K562 (cell line): ENCODE measurements around the gene PLP2. TPM values are rescaled to one million over a fixed set of nuclear protein-coding genes. Genes with fewer than 3 reads are reported as not detected.

Source experiments
- ARID4B ChIP-seq: sonication (generic); formaldehyde crosslinking; IDR thresholded peaks from 2 replicates; pipeline ENCODE4 v1.8.0; 2022; ENCODE audit warnings: mild to moderate bottlenecking, missing genetic modification reagents
- BACH1 ChIP-seq: fragments of 200-800 bp; sonication (Bioruptor generic); IDR thresholded peaks from 2 replicates; pipeline ENCODE4 v1.6.1; 2016; ENCODE audit warnings: missing genetic modification characterization, missing compliant biosample characterization
- CBFB ChIP-seq: sonication (generic); formaldehyde crosslinking; IDR thresholded peaks from 2 replicates; pipeline ENCODE4 v1.4.0; 2020; ENCODE audit warnings: mild to moderate bottlenecking, missing genetic modification reagents
- CBX1 ChIP-seq: sonication (generic); IDR thresholded peaks from 2 replicates; pipeline ENCODE4 v1.6.1; 2016; ENCODE audit warnings: antibody characterized with exemption, low read depth, mild to moderate bottlenecking
- CEBPG ChIP-seq, 3 experiments: fragments of 200-800 bp in 1 of 3; sonication (Bioruptor generic) in 1 of 3; sonication (generic) in 1 of 3; formaldehyde crosslinking in 1 of 3; IDR thresholded peaks in 2 of 3; conservative IDR thresholded peaks in 1 of 3; 2 replicates each; pipeline versions ENCODE4 v1.6.1 to v1.8.0; 2016 to 2022; ENCODE audit warnings: missing compliant biosample characterization in 2 of 3, missing genetic modification characterization in 2 of 3, mild to moderate bottlenecking in 1 of 3, missing genetic modification reagents in 1 of 3
- CHD2 ChIP-seq: IDR thresholded peaks from 2 replicates; pipeline ENCODE4 v1.6.1; 2011; ENCODE audit warnings: low read depth, low read length
- CTBP1 ChIP-seq: fragments of 450-650 bp; IDR thresholded peaks from 2 replicates; pipeline ENCODE4 v1.6.1; 2016; ENCODE audit warnings: borderline replicate concordance
- DPF2 ChIP-seq: fragments of 450-650 bp; IDR thresholded peaks from 2 replicates; pipeline ENCODE4 v1.6.1; 2016
- EP400 ChIP-seq: fragments of 450-650 bp; IDR thresholded peaks from 2 replicates; pipeline ENCODE4 v1.6.1; 2017; ENCODE audit warnings: antibody characterized with exemption, mild to moderate bottlenecking, moderate library complexity
- HDAC6 ChIP-seq: IDR thresholded peaks from 2 replicates; pipeline ENCODE4 v1.6.1; 2012; ENCODE audit warnings: low read depth, mild to moderate bottlenecking, control low read depth, inconsistent platforms, low read length, moderate library complexity
- HNRNPH1 ChIP-seq: fragments of 200-400 bp; formaldehyde crosslinking; optimal IDR thresholded peaks from 2 replicates; pipeline ENCODE3; 2017; ENCODE audit warnings: low read depth, mild to moderate bottlenecking, low read length, moderate library complexity
- JUN ChIP-seq, 2 experiments: sonication (generic) in 1 of 2; formaldehyde crosslinking in 1 of 2; IDR thresholded peaks; 2 replicates each; pipeline versions ENCODE4 v1.6.1 to v1.8.0; 2012 to 2022; ENCODE audit warnings: borderline replicate concordance in 2 of 2, mild to moderate bottlenecking in 2 of 2, improper control_type of control experiment in 1 of 2, low read depth in 1 of 2, low read length in 1 of 2, missing genetic modification reagents in 1 of 2
- KDM5B ChIP-seq: fragments of 200-600 bp; sonication (generic); IDR thresholded peaks from 2 replicates; pipeline ENCODE4 v1.6.1; 2012; ENCODE audit warnings: low read depth, mild to moderate bottlenecking, moderate library complexity, low read length, control low read depth, inconsistent platforms; ENCODE audit not compliant: insufficient replicate concordance
- PRMT5 ChIP-seq: sonication (generic); formaldehyde crosslinking; IDR thresholded peaks from 2 replicates; pipeline ENCODE4 v1.5.0; 2020; ENCODE audit warnings: missing genetic modification reagents
- SMC3 ChIP-seq: conservative IDR thresholded peaks from 2 replicates; pipeline ENCODE4 v1.6.1; 2011; ENCODE audit warnings: low read depth, low read length, improper control_type of control experiment; ENCODE audit not compliant: insufficient read depth
- STAG1 ChIP-seq: sonication (generic); formaldehyde crosslinking; IDR thresholded peaks from 2 replicates; pipeline ENCODE4 v1.5.0; 2020; ENCODE audit warnings: missing genetic modification reagents, borderline replicate concordance
- TARDBP ChIP-seq: fragments of 450-650 bp; IDR thresholded peaks from 2 replicates; pipeline ENCODE4 v1.6.1; 2016
- ZBTB34 ChIP-seq: fragments of 250-450 bp; sonication (Bioruptor Pico); IDR thresholded peaks from 2 replicates; pipeline ENCODE4 v1.8.0; 2021; ENCODE audit warnings: mild to moderate bottlenecking, moderate library complexity
- ZNF232 ChIP-seq: sonication (generic); formaldehyde crosslinking; IDR thresholded peaks from 2 replicates; pipeline ENCODE4 v1.8.0; 2022; ENCODE audit warnings: mild to moderate bottlenecking, missing genetic modification reagents
- ZNF431 ChIP-seq: sonication (generic); formaldehyde crosslinking; IDR thresholded peaks from 2 replicates; pipeline ENCODE4 v1.8.0; 2022; ENCODE audit warnings: mild to moderate bottlenecking, missing genetic modification reagents
- ZNF76 ChIP-seq: fragments of 250-450 bp; sonication (Bioruptor Pico); IDR thresholded peaks from 2 replicates; pipeline ENCODE4 v1.4.0; 2020; ENCODE audit warnings: mild to moderate bottlenecking, moderate library complexity, borderline replicate concordance
- polyA plus RNA-seq, 8 experiments: library from polyadenylated mRNA; depleted of rRNA in 4 of 8; stranded (reverse) in 5 of 8; unstranded in 3 of 8; fragments of >200 nt; fragmentation: Nextera tagmentation in 2 of 8; fragmentation: Illumina TruSeq in 1 of 8; extraction: Ambion mirVana in 2 of 8; extraction: Trizol in 1 of 8; gene quantifications; 2 replicates each; pipeline versions ENCODE4 v1.2.1 to v1.2.3, GENCODE V29; 2011 to 2014; ENCODE audit warnings: inconsistent platforms in 1 of 8, missing spikeins in 1 of 8
- total RNA-seq, 7 experiments: library from RNA; depleted of rRNA in 6 of 7; stranded (reverse); fragments of >200 nt in 6 of 7; fragmentation: Illumina TruSeq in 2 of 7; extraction: Trizol in 2 of 7; gene quantifications; 2 replicates each; pipeline versions ENCODE4 v1.2.1 to v1.2.3, GENCODE V29; 2011 to 2021; ENCODE audit warnings: low replicate concordance in 1 of 7

The PLP2 gene
- total and polyA plus RNA-seq, 9 of the 15 experiments (the other 6 are each of a cell fraction or from before 2014, with no cell fraction given): 34.7 to 236 (median 112) TPM

GRCh38 chrX:49155900-49156837 lies 15.5 kb upstream of the PLP2 start (continued):
- TF ChIP-seq ARID4B (CRISPR knock-in tag) (peak; percentile 53; the same call in 1 of the 2 replicates), STAG1 (CRISPR knock-in tag) (no peak), ZBTB34 (CRISPR knock-in tag) (0 out of 2 replicates have a peak, but pooled peaks have one; percentile 38), JUN (IDR thresholded peaks at IDR 0.05; ENCODE audit: borderline replicate concordance, low read depth, low read length) (peak; percentile 69; the same call in 1 of the 2 replicates), JUN (CRISPR knock-in tag; IDR thresholded peaks at IDR 0.05; ENCODE audit: borderline replicate concordance) (no peak), ZNF232 (peak; percentile 90), SMC3 (peak; percentile 39; the same call in 1 of the 2 replicates), KDM5B (peak; percentile 10), CHD2 (no peak), HNRNPH1 (no peak), CEBPG (CRISPR knock-in tag; IDR thresholded peaks at IDR 0.05) (no peak), CEBPG (tag; conservative IDR thresholded peaks at IDR 0.05 in 1 of 2, IDR thresholded peaks at IDR 0.05 in 1 of 2) (no peak), PRMT5 (CRISPR knock-in tag) (no peak), CBFB (CRISPR knock-in tag) (0 out of 2 replicates have a peak, but pooled peaks have one; percentile 56), DPF2 (no peak), ZNF431 (CRISPR knock-in tag) (peak; percentile 78; the same call in 1 of the 2 replicates), HDAC6 (no peak), CTBP1 (peak; percentile 45; the same call in 1 of the 2 replicates), EP400 (peak; percentile 59), CBX1 (0 out of 2 replicates have a peak, but pooled peaks have one; percentile 40), ZNF76 (CRISPR knock-in tag) (no peak), BACH1 (tag) (no peak), TARDBP (no peak)
